A673 (cell line): ENCODE results near the gene IRS1. TPM values are rescaled to one million over a fixed set of nuclear protein-coding genes. Genes with fewer than 3 reads are reported as not detected.

Experiments
- BruUV-seq: library from RNA; stranded (reverse); fragments of 400-500 nt; replicated peaks from 2 replicates; lab custom pipeline; 2021; lab: Mats Ljungman, UMichigan
- CTCF ChIA-PET: fragments of 300-600 bp; sonication (Branson Sonifier 250); formaldehyde crosslinking; loops from one replicate; lab custom pipeline; 2022; ENCODE audit warnings: antibody characterized with exemption; lab: Charles Lee
- POLR2A ChIA-PET: fragments of 300-600 bp; sonication (Branson Sonifier 250); formaldehyde crosslinking; loops from one replicate; lab custom pipeline; 2022; ENCODE audit warnings: antibody characterized with exemption; ENCODE audit not compliant: low non-redundant PET; lab: Charles Lee
- DNase-seq: peaks from one replicate; pipeline ENCODE4 v3.0.0-alpha.2; 2015; ENCODE audit warnings: low spot score
- H3K27ac ChIP-seq: fragments of 200-600 bp; sonication (generic); 2 replicates; pipeline ENCODE4 v1.5.1; 2016; ENCODE audit warnings: mixed run types, low read depth, mild to moderate bottlenecking, mixed read lengths, antibody characterized with exemption, low read length; ENCODE audit not compliant: poor library complexity, severe bottlenecking
- H3K27me3 ChIP-seq: fragments of 200-600 bp; sonication (generic); replicated peaks from 2 replicates; pipeline ENCODE4 v1.6.1; 2017; ENCODE audit warnings: mixed run types, low read depth, mild to moderate bottlenecking, mixed read lengths, antibody characterized with exemption, low read length; ENCODE audit not compliant: insufficient read depth, poor library complexity
- H3K36me3 ChIP-seq: fragments of 200-600 bp; sonication (generic); 2 replicates; pipeline ENCODE4 v1.6.1; 2016; ENCODE audit warnings: mixed run types, mild to moderate bottlenecking, mixed read lengths, antibody characterized with exemption, low read length; ENCODE audit not compliant: insufficient read depth, poor library complexity, severe bottlenecking
- H3K4me1 ChIP-seq: fragments of 200-600 bp; sonication (generic); 2 replicates; pipeline ENCODE4 v1.6.1; 2017; ENCODE audit warnings: mixed run types, mild to moderate bottlenecking, mixed read lengths, antibody characterized with exemption, low read length; ENCODE audit not compliant: insufficient read depth, poor library complexity, severe bottlenecking
- H3K4me3 ChIP-seq: fragments of 200-600 bp; sonication (generic); 2 replicates; pipeline ENCODE4 v1.5.1; 2016; ENCODE audit warnings: low read depth, mixed run types, mild to moderate bottlenecking, mixed read lengths, low read length; ENCODE audit not compliant: poor library complexity, severe bottlenecking
- H3K9me3 ChIP-seq: fragments of 200-600 bp; sonication (generic); 2 replicates; pipeline ENCODE4 v1.6.1; 2016; ENCODE audit warnings: mixed run types, low read depth, mild to moderate bottlenecking, mixed read lengths, antibody characterized with exemption, low read length; ENCODE audit not compliant: poor library complexity, severe bottlenecking
- EZH2 ChIP-seq: fragments of 200-600 bp; sonication (generic); IDR thresholded peaks from 2 replicates; pipeline ENCODE4 v1.6.1; 2017; ENCODE audit warnings: borderline replicate concordance, low read depth, mild to moderate bottlenecking, mixed read lengths, antibody characterized with exemption, low read length; ENCODE audit not compliant: poor library complexity, severe bottlenecking
- intact Hi-C: fragments of 100-400 bp; cut with micrococcal nuclease; formaldehyde crosslinking; loops from one replicate; pipeline ENCODE4 v1.10.0; 2022; ENCODE audit not compliant: unreplicated experiment
- total RNA-seq: library from RNA; stranded (reverse); gene quantifications from 2 replicates; pipeline ENCODE4 v1.2.3, GENCODE V29; 2021
- TF ChIP-seq, protein P1 (sequence below): fragments of 300-800, 200-600 bp; sonication (generic); conservative IDR thresholded peaks from 2 replicates; pipeline ENCODE4 v1.5.1; 2017; ENCODE audit warnings: low read depth, mild to moderate bottlenecking, antibody characterized with exemption, low read length, moderate library complexity, mixed read lengths

The IRS1 gene
- total RNA-seq, 1 experiment from 2014 or later: 29.3 TPM

DNA sequence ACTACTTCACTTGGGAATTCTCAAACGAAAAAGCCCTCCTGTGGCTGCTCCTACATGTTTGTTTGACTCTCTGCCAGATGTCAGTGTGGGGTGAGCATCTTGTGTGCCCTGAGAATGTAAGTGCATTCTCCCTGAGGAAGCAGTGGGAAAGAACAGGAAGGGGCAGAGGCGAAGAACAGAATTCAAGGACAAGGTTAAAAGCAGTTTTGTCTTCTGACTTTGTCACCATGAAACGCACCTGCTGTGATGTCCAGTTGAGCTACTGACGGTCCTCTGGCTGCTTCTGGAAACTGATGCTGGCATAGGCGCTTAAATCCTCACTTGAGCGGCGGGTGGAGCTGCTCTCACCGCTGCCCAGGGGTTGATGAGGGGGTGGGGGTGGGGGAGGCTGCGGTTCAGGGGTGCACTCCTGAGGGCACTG lies 4.9 kb downstream of the IRS1 start:
- peak; percentile 74 for DNase-seq
- TF ChIP-seq EZH2: no peak
- TF ChIP-seq, protein P1, sequence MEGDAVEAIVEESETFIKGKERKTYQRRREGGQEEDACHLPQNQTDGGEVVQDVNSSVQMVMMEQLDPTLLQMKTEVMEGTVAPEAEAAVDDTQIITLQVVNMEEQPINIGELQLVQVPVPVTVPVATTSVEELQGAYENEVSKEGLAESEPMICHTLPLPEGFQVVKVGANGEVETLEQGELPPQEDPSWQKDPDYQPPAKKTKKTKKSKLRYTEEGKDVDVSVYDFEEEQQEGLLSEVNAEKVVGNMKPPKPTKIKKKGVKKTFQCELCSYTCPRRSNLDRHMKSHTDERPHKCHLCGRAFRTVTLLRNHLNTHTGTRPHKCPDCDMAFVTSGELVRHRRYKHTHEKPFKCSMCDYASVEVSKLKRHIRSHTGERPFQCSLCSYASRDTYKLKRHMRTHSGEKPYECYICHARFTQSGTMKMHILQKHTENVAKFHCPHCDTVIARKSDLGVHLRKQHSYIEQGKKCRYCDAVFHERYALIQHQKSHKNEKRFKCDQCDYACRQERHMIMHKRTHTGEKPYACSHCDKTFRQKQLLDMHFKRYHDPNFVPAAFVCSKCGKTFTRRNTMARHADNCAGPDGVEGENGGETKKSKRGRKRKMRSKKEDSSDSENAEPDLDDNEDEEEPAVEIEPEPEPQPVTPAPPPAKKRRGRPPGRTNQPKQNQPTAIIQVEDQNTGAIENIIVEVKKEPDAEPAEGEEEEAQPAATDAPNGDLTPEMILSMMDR: no peak
- H3K4me1 ChIP-seq: peaks cover 48% of the 10 kb centered on the region
- H3K36me3 ChIP-seq: peaks cover 37% of the 10 kb centered on the region
- no peaks in the 10 kb centered on the region for H3K27me3 ChIP-seq
- intact Hi-C loops: loop anchor here (2.0 to 5.0 kb wide), 3 partner anchors 144 to 762 kb away; no protein-coding TSS in a partner anchor
- peak overlapping the region; percentile 91 for H3K4me3 ChIP-seq
- no peaks in the 10 kb centered on the region for H3K9me3 ChIP-seq
- ChIA-PET CTCF (interaction anchor here (0.6 to 0.9 kb wide), 3 partner anchors 579 to 1129 kb away, joined by 3 to 7 read pairs (median 6); no protein-coding TSS in a partner anchor), POLR2A (no interaction called here)
- H3K27ac ChIP-seq: peak overlapping the region; percentile 88
- no TSS peak for BruUV-seq

DNA sequence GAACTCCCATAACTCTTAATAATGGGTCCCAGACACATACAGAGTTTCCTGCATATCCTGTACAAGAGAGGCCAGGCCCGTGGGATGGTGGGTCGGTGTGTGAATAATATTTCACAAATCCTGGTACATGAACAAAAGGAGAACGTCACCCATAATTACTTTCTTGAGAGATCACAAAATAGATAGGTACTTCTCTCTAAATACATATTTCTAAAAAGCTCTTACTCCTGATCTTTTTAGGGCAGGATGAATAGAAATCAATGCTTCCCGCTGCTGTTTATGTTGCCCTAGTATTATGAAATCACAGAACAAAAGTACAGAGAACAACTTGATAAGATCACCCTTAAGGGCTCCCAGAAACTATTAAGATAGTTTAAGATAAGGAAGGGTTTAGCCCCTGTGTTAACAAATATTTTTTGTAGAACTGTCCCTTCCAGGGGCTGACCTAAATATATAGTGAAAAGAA lies 5.4 kb downstream of the IRS1 start:
- ChIA-PET CTCF (interaction anchor here (0.6 to 0.9 kb wide), 3 partner anchors 579 to 1129 kb away, joined by 3 to 6 read pairs (median 6); no protein-coding TSS in a partner anchor), POLR2A (no interaction called here)
- intact Hi-C loops: loop anchor here (2.0 kb wide), 1 partner anchor 143 kb away; no protein-coding TSS in a partner anchor
- DNase-seq: peak; percentile 44
- TF ChIP-seq, protein P1: no peak
- TF ChIP-seq EZH2: no peak
- Histone ChIP-seq H3K4me1 (peaks cover 52% of the 10 kb centered on the region), H3K9me3 (no peaks in the 10 kb centered on the region), H3K4me3 (peak overlapping the region; percentile 91), H3K27ac (peak overlapping the region; percentile 88), H3K27me3 (no peaks in the 10 kb centered on the region), H3K36me3 (peaks cover 37% of the 10 kb centered on the region)
- TSS peak; percentile 2 for BruUV-seq

DNA sequence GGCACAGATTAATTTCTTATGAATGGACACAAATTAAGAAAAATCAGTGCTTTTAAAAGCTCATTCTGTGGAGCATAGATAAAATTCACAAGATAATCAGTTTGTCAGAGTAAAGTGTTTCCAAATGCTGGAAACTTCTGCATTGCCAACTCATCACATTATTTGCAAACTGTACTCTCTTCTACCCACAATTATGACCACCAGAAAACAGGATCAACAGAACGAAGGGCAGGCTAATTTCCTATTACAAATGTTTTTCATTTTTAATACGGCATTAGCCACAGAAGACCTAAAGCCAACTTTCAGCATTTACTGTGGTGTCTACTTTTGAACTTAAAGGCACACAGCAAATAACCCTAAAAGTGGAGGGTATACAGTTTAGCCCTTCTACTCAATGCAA lies 6.0 kb downstream of the IRS1 start:
- Histone ChIP-seq H3K36me3 (peaks cover 37% of the 10 kb centered on the region), H3K27ac (peak overlapping the region; percentile 88), H3K4me3 (peak overlapping the region; percentile 91), H3K9me3 (no peaks in the 10 kb centered on the region), H3K4me1 (peaks cover 56% of the 10 kb centered on the region), H3K27me3 (no peaks in the 10 kb centered on the region)
- BruUV-seq: no TSS peak
- intact Hi-C loops: loop anchor here (2.0 kb wide), 1 partner anchor 143 kb away; no protein-coding TSS in a partner anchor
- no peak for DNase-seq
- no peak for TF ChIP-seq EZH2
- TF ChIP-seq, protein P1: no peak
- ChIA-PET CTCF (interaction anchor here (0.6 kb wide), 1 partner anchor 1128 kb away, joined by 6 read pairs; no protein-coding TSS in a partner anchor), POLR2A (no interaction called here)
